ENCODE results near the gene LRRFIP1.
A peak's percentile ranks its signal among the peaks of the same experiment; 100 is the strongest.

Gene LRRFIP1

DNA sequence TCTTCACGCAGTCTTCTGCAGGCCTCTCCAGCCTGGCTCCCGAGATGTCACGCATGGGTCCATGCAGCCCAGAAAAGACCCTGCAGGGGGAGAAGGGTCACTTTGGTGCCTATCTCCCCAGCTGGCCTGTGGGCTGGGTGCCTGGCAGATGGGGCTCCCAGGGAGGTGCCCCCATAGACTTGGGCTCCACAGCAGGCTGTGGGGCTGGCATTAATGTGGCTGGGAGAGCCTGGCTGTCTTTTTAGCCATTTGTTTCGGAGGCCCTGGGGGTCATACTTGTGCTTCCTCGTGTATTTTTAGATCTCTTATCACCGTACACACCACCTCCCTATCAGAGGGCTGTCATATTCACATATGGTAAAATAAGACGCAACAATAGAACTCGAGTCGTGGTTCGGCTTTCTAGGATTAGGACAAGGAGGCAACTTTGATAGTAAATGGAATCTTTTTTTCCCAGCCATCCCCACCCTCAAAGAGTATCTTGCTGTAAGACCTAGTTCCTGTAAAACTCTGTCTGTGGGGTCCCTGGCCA is 74.5 kb downstream of the LRRFIP1 start:
- DNase-seq (ENCODE audit: low spot score) = no peak

DNA sequence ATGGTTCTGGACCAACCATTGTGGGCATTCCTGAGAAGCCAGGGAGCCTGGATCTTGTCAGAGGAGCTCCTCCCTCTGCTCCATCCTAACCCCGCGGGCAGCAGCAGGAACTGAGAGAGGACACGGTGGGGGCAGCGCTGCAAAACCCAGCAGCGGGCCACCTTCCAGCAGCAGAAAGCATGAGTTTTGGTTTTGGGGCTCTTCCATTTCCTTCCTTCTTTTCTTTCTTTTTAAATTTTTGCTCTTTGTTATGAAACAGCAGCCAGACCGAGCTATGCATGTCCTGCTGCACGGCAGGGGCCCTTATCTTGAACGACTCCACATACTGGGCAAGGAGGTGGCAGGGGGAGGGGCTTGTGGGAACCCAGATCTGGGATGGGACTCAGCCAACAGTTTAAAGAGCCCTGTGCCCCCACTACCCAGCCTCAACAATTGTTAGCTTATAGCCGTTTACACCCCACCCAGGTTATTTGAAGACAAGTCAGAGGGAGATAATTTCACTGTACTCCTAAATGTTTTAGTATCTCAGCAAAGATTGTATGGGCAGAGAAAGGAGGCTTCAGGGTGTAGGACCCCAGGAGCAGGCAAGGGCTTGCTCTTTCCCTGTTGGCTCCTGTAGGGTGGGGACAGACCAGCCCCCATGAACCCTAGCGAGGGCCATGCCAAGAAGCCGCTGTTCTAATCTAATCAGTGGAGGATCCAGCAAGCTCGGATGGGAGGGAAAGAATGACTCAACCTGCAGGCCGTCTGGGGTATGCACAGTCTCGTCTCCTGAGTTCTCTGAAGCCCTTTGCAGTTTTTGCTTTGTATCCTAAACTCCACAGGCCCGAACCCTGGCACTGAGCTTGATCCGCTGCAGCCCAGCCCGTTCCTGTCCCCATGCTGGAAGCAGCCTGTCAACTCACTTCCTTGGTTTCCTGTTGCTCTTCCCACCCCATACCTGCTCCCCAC is 75.3 kb downstream of the LRRFIP1 start:
- DNase-seq (ENCODE audit: low spot score) = peak; percentile 70

DNA sequence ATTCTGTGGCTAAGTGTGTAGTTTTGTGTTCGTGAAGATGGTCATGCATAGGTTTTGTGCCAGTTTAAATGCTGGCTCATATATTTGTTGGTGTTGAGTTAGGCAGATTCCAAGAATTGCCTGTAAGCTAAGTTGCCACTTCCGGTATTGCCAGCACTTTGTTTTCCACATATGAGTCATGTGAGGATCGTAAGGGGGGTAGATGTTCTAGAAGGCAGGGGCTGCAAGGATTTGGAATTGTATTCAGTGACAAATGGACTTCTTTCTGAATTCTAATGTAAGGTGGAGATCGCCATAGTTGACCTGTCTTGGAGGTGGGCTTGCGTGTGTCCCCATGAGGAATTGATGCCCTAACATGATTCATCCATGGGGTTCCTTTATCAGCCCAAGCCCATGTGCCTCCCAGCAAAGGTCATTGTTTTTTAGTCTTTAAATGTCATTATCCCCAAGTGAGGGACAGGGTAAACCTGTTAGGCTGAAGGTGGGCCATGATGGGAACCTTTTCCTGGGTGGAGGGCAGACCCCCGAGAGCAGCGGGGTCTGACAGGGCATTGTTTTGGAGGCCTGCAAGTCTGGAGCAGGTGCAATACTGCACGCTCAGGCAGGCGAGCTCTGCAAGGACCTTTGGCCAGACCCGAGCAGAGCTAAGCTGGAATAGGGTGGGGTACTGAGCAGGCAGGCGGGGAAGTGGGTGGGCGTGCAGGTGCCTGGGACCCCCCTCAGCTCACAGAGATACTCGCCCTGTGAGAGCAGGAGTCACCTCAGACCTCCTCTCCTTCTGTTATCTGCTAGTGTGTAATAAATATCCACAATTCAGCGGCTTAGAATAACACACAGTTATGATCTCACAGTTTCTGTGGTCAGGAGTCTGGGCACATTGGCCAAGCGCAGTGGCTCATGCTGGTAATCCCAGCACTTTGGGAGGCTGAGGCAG is 77.4 kb downstream of the LRRFIP1 start:
- DNase-seq (ENCODE audit: low spot score) = peak; percentile 66

DNA sequence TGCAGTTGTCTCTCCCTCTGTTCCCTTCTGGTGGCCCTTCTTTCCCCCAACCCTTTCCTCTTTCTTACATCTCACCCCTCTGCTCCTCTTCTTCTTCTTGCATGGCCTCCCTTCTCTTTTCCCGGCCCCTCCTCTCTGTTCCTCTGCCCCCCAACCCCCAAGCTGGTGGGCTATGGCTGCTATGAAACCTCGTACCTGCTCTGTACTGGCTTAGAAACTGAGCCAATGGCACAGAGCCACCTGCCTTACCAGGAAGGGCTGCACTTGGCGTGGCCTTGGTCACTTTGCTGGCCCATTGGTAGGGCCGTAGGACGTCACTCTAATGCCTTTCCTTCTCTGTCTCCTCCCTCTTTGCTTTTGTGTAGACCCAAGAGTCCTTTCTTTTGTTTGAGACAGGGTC is 78.9 kb downstream of the LRRFIP1 start:
- DNase-seq (ENCODE audit: low spot score) = no peak

DNA sequence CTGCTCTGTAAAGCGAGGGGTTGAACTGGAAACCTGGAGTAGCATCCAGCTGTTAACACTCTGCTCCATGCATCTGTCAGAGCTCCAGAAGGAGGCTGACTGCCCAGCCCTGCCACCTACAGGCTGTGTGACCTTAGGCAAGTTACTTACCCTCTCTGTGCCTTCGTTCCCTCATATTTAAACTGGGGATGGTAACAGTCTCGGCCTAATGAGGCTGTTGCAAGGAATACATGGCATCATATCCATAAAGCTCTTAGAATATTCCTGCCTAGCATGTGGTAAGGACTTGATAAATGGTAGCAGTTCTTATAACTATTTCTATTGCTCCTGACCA is 80.6 kb downstream of the LRRFIP1 start:
- no peak for DNase-seq (ENCODE audit: low spot score)

DNA sequence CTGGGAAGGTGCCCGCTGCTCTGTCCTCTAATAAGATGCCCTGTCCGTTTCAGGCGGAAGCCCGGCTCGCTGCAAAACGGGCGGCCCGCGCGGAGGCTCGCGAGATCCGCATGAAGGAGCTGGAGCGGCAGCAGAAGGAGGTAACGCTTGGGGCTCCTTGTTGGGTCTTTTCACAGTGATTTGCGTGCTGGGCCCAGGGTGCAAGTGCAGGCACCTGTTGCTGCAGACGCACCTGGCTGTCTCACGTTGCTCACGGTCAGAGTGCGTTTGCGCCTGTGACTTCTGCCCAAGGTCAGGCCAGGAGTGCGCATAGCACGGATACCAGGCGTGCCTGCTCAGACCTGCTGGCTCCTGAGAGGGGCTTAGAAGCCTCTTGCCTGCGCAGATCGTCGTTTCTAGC is 81.1 kb downstream of the LRRFIP1 start:
- no peak for DNase-seq (ENCODE audit: low spot score)

DNA sequence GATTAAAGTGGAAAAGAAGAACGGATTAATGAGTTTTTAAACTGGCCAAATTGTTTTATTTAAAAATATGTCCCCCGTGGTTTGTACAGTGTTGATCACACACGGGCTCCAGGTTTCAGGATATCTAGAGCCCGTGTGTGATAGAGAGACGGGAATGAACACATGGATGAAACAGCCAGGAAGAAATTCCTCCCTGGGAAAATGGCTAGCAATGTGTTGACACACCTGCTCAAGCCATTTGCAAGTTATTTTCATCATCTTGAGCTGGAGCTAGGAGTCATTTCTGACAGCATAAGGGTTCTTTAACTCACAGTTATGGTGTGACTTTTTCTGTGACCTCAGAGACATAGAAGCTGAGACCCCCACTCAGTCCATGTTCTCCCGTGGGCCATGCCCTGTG is 81.6 kb downstream of the LRRFIP1 start:
- DNase-seq (ENCODE audit: low spot score) = no peak

DNA sequence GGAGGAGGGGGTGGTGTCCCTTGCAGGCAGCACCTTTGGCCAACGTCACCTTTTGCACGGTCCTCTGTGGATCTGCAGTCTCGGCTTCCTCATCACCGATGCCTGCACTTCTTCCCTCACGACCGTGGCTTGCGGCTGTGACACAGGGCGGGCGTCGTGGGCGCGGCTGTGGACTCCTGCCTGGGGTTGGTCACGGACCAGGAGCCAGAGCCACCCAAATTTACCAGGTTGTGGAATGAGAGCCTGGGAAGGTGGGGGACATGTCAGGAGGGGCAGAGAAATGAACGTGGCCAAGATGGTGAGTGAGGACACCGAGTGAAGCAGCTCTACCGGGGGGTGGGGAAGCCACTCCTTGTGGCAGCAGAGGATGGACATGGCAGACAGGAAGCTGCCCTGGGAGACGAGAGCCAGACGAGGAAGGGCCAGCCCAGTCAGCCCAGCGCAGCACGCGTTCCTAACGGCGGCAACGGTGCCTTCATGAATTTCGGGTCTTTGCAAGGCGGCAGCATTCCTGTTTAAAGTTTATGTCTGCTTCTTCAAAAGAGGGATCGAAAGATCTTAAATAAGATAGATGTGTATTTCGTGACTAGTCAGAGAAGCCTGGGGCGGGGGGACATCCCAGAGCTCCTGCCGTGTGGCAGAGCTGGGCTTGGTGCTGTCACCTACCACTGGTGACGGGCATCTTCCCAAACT is 84.2 kb downstream of the LRRFIP1 start:
- DNase-seq (ENCODE audit: low spot score) = no peak

DNA sequence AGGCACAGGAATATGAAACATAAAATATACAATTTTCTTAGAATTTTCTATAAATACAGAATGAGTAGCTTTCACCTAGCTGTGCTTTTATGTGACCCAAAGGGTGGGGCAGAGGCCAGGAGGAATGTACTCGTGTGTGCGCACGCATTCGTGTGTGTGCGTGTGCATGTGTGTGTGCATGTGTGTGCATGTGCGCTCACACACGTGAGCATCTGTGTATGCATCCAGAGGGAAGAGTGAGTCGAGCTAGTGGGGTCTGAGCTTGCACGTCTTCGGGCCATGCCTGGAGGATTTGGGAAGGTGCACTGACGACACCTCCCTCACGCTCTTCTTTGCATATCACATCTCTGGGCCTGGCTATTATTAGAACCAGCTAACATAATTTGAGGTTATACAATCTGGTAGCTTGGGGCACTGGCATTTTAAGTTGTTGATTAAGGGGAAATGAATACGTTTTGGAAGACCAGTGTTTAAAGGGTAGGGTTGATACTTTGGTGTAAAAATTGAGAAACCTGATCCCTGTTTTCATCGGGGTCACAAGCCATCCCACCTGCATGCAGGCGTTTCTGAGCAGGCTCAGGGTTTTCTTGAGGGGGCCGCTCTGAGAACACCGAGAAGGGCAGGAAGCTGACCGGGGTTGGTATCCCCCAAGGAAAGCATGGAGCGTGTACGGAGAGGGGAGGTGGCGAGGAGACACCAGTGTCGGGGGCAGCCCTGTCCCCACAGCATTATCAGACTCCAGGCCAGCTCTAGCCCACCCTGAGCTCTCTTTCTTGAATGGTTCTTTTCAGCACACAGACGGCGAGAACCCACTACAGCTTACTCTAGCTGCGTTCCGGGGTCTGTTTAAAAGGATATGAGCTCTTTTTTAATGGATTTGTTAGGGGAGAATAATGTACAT is 85.3 kb downstream of the LRRFIP1 start:
- DNase-seq (ENCODE audit: low spot score) = no peak

DNA sequence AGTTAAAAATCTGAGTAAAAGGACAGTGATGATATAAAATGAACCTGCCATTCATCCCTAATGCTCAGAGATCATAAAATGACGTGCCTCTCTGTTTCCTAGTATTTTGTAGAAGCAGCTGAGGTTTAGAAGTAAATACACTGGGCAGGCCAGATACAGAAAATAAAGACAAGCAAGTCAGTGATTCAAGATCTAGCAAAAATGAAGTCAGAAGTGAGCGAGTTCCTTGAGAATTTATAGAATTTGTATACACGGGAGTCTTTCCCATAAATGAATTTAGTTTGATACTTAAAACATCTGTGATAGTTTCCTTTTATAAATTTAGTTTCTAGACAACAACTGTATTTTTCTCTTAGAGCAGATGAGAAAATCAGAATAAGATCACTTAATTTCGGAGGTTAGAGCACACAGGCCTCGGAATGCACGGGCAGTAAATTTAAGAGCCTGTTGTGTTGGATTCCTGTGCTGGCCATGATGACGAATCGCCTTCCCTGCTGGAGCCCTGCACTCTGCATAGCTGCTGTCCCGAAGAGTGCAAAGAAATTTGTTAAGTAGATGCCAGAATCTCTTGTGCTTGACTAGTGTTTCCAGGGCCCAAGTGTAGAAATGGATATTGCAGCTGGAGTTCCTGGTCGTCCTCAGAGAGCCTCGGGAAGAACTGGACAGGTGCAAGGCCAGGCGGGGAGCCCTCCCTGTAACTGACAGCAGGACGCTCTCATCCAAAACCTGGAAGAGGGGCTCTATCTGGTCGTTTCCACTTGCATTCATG is 87.5 kb downstream of the LRRFIP1 start:
- no peak for DNase-seq (ENCODE audit: low spot score)

DNA sequence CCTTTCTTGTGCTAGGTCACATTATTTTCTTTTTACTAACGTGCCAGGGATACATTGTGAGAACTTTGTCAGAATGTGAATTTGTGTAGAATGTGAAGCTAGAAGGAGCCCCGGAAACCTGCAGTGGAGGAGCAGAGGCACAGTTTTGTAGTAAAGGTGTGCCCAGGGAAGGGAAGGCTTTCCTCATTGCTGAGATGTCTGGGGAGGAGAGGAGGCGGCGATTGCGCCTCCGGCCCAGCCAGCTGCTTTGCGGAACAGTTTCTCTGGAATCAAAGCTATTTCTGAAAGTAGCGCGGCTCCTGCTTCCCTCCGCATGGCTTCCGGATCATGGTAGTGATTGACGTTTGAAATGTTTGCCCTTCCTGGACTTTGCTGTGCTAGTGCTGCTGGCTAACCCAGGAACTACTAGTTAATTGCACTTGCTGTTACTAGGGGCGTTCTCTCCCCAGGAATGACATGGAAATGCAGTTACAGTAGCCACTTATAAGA is 88.1 kb downstream of the LRRFIP1 start:
- DNase-seq (ENCODE audit: low spot score) = no peak

DNA sequence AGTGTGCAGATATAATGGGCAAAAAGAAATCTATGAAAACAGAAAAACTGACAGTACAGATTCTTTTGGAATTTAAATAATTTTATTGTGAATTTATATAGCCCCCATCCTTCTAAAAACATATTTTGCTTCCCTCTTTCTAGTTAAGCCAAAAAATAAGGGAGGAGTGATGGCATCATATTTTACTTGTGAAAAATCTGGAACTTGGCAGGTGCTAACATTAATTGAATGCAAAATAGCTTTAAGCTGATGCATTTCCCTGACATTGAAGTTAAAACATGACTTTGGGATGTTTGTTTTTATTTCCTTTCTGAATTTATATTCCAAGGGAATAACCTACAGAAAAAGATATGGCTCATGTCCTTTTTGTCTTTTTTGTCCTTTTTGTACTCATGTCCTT is 88.6 kb downstream of the LRRFIP1 start:
- DNase-seq (ENCODE audit: low spot score) = no peak

DNA sequence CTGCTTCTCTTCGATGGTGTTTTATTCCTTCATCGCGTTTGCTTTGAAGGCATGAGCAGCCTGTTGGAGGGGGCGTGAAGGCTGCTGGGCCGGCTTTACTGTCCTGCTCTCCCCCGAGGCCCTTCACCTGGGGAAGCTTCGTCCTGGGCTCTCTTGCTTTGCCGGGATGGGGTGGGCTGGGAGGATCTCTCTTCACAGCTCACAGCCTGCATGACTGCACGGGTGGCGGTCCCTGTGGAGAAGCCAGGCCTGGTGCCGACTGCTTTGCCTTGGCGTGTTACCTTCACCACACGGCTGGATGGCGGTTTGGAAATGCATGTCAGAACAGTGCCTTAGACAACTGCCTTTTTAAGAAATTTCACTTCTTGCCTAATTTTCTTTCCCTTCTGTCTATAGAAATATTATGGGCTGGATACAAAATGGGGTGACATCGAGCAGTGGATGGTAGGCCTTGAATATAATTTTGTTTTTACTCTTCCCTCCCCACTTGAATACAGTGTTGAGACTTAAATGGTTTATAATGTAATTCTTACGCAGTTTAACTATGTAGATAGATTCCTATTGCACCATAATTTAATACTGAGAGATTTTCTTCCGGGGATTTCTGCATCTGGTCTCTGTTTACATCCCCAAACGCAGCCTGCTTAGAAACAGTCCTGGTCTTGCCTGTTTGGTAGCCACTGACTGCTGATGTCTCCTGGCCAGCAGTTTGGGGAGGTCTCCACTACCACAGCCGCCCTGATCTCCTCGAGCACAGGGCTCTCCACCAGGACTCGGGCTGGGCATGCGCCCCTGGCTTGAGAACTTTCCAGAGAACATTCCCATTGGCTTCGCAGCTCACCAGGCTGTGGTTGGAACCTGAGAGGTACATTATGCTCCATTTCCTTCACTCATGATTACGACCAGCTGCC is 90.2 kb downstream of the LRRFIP1 start:
- DNase-seq (ENCODE audit: low spot score) = no peak

DNA sequence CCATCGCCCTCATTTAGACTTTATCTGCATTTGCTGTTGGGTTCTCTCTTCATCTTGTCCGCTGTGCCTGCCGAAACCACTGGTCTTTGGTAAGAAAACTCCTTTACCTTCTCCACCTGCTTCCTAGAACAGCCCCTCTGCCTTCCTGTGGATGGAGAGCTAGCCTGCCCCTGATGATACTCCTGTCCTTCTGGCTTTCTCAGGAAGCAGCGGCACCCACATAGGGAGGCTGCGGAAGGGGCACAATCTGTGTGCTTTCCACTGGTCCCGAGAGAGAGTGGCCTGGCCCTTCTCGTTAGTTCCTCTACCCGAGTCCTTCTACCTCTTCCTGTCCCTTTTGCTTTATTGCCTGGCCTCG is 90.9 kb downstream of the LRRFIP1 start:
- no peak for DNase-seq (ENCODE audit: low spot score)

DNA sequence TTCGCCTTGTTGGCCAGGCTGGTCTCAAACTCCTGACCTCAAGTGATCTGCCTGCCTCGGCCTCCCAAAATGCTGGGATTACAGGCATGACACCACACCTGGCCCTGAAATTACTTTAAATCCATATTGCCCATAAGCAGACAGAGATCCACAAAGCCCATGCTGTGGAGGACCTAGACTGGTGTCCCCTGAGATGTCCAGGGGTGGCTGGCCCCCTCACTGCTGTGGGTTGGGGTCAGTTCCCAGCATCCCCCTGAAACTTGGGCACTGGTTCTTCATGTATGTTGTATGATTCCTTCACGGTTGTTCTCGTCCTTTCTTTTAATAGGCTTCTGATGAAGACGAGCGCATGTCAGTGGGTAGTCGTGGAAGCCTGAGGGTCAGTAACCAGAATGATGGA is 93.1 kb downstream of the LRRFIP1 start:
- DNase-seq (ENCODE audit: low spot score) = no peak

DNA sequence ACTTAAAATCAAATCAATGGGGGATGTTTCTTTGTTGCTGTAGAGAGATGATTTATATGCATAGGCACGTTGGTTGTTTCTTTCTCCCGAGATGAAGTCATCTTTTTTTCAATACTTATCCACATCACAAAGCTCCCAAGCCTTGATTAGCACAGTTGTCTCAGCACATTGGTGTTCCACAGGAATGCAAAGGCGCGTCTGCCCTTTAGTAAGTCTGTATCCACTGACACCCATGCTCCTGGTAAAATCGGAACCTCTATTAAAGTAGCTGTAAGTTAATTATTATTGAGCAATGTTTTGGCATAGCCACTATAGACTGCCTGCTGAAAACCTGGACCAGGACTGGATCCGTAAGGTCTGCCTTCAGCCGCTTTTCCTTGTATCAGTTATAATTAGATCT is 93.6 kb downstream of the LRRFIP1 start:
- DNase-seq (ENCODE audit: low spot score) = no peak

DNA sequence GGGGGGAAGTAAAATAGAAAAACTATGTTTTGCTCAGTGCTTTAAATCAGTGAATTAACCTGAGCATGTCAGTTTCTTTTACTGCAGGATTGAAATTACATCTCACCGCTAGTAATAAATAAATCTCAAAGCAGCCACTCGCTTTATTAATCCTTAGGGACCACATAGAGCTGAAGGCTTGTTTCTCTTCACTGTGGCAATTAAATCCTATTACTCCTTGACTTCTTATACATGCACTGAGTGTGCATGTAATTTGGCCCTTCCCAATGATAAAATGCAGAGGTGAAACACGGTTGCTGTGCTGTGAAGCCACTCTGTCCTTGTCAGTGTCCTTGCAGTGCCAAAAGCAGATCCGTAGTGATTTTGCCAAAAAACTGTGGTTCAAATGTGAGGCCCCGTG is 94.1 kb downstream of the LRRFIP1 start:
- no peak for DNase-seq (ENCODE audit: low spot score)

DNA sequence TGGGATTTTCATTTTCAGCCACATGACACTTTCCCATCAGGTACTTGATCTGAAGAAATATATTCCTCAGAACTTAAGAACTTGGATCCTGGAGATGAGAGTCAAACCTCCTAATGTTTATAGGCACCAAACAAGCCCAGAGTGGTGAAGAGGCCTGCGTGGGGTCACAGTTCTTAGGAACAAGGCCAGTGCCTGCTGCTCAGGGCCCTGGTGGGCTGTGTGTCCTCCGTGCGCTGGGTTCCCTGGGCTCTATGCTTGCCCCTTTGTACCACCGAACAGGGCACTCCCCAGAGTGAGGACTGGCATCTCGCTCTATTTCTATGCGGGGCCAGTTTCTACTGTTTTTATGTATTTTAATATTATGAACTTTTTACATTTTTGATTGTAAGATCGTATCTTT is 95.2 kb downstream of the LRRFIP1 start:
- DNase-seq (ENCODE audit: low spot score) = no peak

DNA sequence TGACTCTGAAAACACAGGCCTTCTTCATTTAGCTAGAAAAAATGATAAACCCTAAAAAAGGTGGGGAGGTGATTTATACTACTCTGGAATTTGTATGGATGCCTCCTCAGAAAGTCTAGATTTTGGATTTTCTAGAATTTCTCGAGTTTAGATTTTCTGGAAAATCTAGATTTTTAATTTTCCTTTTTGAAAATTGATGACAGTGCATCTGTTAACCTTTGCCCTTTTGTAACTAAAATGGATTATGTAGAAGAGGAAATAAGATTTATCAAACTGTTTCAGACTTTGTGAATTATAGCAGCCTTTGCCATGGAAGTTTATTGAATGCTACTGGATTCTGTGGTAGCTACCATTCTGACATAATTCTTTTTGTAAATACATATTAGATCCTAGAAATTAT is 95.6 kb downstream of the LRRFIP1 start:
- DNase-seq (ENCODE audit: low spot score) = no peak

Data from activated CD4-positive, alpha-beta T cell treated with anti-CD3 and anti-CD28 coated beads, Interleukin-2, Interleukin-4, amounts not matched to agents 100 ng/mL and 50 ng/mL, durations not matched to agents 16 hours and 8 hours (primary cell).